ENCODE results near the gene C2orf15. TPM values are rescaled to one million over a fixed set of nuclear protein-coding genes. Genes with fewer than 3 reads are reported as not detected.

C2orf15 gene
- total and polyA plus RNA-seq, 2 of the 8 experiments (the other 6 are each of a cell fraction or from before 2014, with no cell fraction given): 3.6 to 6.5 TPM

DNA sequence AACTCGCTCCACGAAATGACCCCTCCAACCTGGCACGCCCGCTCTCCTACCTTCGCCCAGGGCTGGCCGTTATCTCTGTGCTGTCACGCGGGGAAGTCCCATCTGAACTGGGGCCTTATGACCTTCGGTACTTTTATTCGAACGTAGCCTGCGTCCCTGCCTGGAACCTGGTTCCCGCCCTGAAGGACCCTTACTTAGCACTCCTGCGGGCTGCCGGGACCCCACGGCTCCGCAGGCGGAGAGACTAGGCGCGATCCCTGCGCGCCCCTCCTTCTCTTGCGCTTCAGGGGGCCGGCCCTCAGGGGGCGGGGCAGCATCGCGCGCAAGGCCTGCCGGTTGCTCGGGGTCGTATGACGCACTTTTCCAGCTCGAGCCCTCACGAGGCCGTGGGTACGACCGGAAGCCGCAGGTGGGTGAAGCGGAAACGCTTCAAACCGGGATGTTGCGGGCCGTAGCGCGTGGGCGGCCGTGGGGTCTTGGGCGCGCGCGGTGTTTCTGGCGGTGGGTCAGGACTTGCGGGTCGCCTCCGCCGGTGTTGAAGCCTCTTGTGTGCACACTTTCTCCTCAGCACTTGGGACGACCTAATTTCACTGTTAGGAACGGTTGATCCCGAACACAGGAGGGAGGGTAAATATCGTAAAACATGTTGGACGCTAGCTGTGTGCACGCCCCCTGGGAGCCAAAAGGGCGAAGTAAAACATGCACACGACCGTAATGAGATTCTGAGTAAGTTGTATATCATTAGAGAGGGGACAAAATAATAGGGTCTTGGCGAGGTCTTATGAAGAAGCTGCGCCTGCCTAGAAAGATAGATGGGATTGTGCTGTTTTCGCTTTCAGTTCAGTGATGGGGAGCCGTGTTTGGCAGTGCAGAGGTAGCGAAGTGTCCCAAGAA is 13.4 kb downstream of the C2orf15 start, which contains the start of the genes LIPT1 and TSGA10:
LIPT1 (plus strand) TSS at position 325 of the 894 bp plus-strand sequence. CDS start 6,991 bp downstream, outside the sequence.
TSGA10 (minus strand) TSS at position 300 of the 894 bp plus-strand sequence. CDS start 45,503 bp downstream, outside the sequence.
- POLR2A ChIA-PET (ENCODE audit: partially characterized antibody): interaction anchor here (0.6 to 7.7 kb wide), 7 partner anchors 8 to 330 kb away, joined by 3 to 45 read pairs (median 4); partner anchors contain the start of genes C2orf15, MITD1 and MRPL30
- Histone ChIP-seq H2BK15ac (ENCODE audit: low read length) (peak within 1 kb of the TSS; percentile 84; the same call in 1 of the 2 replicates), H4K8ac (ENCODE audit: extremely low read depth, insufficient read depth, low read length) (peak within 1 kb of the TSS; percentile 80; the same call in 1 of the 2 replicates), H2BK120ac (replicated peaks; ENCODE audit: low read depth, low read length) (no peak within 1 kb of the TSS), H3K4me1 (replicated peaks in 1 of 4; ENCODE audit: control insufficient read depth in 3 of 4, insufficient read depth in 4 of 4, low read length in 3 of 4) (peaks cover 0 to 8% (median 3%) of the 10 kb centered on the region in 4 experiments; a peak in 2 of 7 replicates), H3K4me3 (ENCODE audit: extremely low read depth in 1 of 4, insufficient read depth in 2 of 4, low read depth in 3 of 4, low read length in 4 of 4) (peak within 1 kb of the TSS; percentile 55 to 95 (median 82)), H3K79me1 (ENCODE audit: low read depth, low read length) (no peaks in the 10 kb centered on the region), H2AK5ac (ENCODE audit: low read depth, low read length) (no peak within 1 kb of the TSS), H3K27me3 (replicated peaks in 1 of 4; ENCODE audit: control insufficient read depth in 3 of 4, extremely low read depth in 1 of 4, insufficient read depth in 3 of 4, low read length in 3 of 4) (no peaks in the 10 kb centered on the region), H3K56ac (replicated peaks; ENCODE audit: insufficient read length, low read depth, low read length) (no peak within 1 kb of the TSS), H3K4ac (replicated peaks; ENCODE audit: insufficient read length, low read depth, low read length) (peak within 1 kb of the TSS; percentile 27), H4K20me1 (replicated peaks in 1 of 2; ENCODE audit: control insufficient read depth in 1 of 2, insufficient read depth in 2 of 2, low read length in 2 of 2) (no peaks in the 10 kb centered on the region), H2BK20ac (ENCODE audit: low read length) (no peak within 1 kb of the TSS), H2BK5ac (ENCODE audit: low read depth, low read length) (peak within 1 kb of the TSS; percentile 58), H4K91ac (replicated peaks; ENCODE audit: insufficient read length, low read length) (peak within 1 kb of the TSS; percentile 46), H3K9me3 (ENCODE audit: insufficient read depth in 2 of 2, low read depth in 1 of 2, low read length in 1 of 2) (no peaks in the 10 kb centered on the region), H3K27ac (ENCODE audit: low read depth, low read length) (peak within 1 kb of the TSS; percentile 79; the same call in 1 of the 2 replicates), H2AFZ (ENCODE audit: low read length) (peak within 1 kb of the TSS; percentile 45), H3K23me2 (ENCODE audit: low read depth, low read length) (peaks cover 11% of the 10 kb centered on the region), H4K5ac (ENCODE audit: insufficient read length, low read depth, low read length) (peak within 1 kb of the TSS; percentile 81), H3K4me2 (ENCODE audit: insufficient read depth in 1 of 2, low read depth in 2 of 2, low read length in 2 of 2) (peak within 1 kb of the TSS; percentile 70 to 99), H2BK12ac (ENCODE audit: low read depth, low read length) (no peak within 1 kb of the TSS), H3K23ac (ENCODE audit: insufficient read length) (no peak within 1 kb of the TSS), H3K79me2 (ENCODE audit: control insufficient read depth in 1 of 2, insufficient read depth in 2 of 2, low read length in 2 of 2) (peaks cover 0 to 7% of the 10 kb centered on the region in 2 experiments; a peak in 2 of 4 replicates), H3K9ac (replicated peaks in 1 of 4; ENCODE audit: extremely low read depth in 1 of 4, low read depth in 3 of 4, low read length in 3 of 4) (peak within 1 kb of the TSS; percentile 39 to 88 (median 75)), H3K18ac (ENCODE audit: extremely low read depth, low read length) (peak within 1 kb of the TSS; percentile 13), H3K14ac (ENCODE audit: insufficient read length) (no peak within 1 kb of the TSS), H3K36me3 (ENCODE audit: control insufficient read depth in 2 of 4, insufficient read depth in 4 of 4, low read length in 3 of 4) (peaks cover 0 to 9% (median 0%) of the 10 kb centered on the region in 4 experiments; a peak in 2 of 8 replicates)
- 2% methylated on average over 53 of the region's 70 CpGs; no CpG with 5 or more reads in 1 of the 2 experiments for WGBS, 2 experiments (ENCODE audit: extremely low coverage in 1 of 2, insufficient coverage in 1 of 2, insufficient read length in 1 of 2, insufficient replicate concordance in 2 of 2, low coverage in 1 of 2, low lambda C conversion rate in 2 of 2, missing lambda C conversion rate in 1 of 2)
- CTCF ChIA-PET (ENCODE audit: partially characterized antibody): no interaction called here
- DNase-seq (ENCODE audit: low read depth in 1 of 2, low spot score in 2 of 2): peak; percentile 54 to 92
- FAIRE-seq: no peak
- TF ChIP-seq BRCA1 (IDR thresholded peaks at IDR 0.05; ENCODE audit: low read depth, low read length): no peak
- no peak for TF ChIP-seq NRF1 (IDR thresholded peaks at IDR 0.05; ENCODE audit: low read depth, low read length)
- no peak for TF ChIP-seq KDM1A (IDR thresholded peaks at IDR 0.05; ENCODE audit: borderline replicate concordance, low read length)
- TF ChIP-seq BACH1 (IDR thresholded peaks at IDR 0.05; ENCODE audit: low read length): peak; percentile 54; the same call in 1 of the 2 replicates

All from H1 (cell line).